Dedifferentiated amniotic fluid mesenchymal stem cell (primary cell): ENCODE results near the gene WTAP.
"Not testable (repeated sequence)": the region's sequence is repeated elsewhere in the genome, so short reads cannot be mapped to it uniquely, and the experiment has no call there.

ENCODE experiments used
- DNase-seq: peaks from one replicate; pipeline ENCODE4 v3.0.0-alpha.2; 2016; ENCODE audit errors: extremely low spot score

The WTAP gene

DNA sequence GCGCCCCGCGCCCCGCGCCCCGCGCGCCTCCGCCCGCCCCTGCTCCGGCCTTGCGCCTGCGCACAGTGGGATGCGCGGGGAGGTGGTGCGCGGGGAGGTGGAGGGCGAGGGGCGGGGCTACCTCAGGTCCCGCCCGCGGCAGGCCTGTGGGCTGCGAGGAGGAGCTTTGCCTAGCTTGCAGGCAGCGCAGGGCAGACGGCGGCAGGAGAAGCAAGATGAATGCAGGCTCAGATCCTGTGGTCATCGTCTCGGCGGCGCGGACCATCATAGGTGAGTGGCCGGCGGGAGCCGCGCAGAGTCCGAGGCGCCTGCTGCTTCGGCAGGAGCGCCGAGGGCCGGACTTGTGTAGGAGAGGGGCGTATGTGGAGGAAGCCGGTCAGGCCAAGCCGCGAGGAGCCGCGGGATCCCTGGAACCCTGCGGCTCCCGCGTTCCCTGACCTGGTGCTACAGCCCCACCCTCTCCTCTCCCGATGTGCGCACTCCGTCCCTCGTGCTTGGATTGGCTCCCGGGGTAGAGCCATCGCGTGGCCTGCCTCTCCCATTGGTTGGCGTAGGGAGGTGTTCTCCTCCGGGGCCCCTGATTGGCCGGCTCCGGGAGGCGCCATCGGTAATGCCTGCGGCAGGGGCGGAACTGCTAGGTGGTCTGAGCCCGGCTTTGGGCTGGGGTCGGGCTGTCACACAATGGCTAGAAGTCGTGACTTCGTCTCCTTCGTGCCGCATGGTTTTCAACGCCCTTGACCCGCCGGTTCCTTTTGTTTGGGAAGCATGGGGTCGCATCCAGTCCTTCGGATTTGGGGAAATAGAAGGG, 34.8 kb downstream of the WTAP start, which contains the start of gene ACAT2:
Gene ACAT2, plus strand, starts transcription at position 173 of the 808 bp plus-strand sequence. Its CDS starts 43 bp downstream, at position 216.
- peak; percentile 92 for DNase-seq

DNA sequence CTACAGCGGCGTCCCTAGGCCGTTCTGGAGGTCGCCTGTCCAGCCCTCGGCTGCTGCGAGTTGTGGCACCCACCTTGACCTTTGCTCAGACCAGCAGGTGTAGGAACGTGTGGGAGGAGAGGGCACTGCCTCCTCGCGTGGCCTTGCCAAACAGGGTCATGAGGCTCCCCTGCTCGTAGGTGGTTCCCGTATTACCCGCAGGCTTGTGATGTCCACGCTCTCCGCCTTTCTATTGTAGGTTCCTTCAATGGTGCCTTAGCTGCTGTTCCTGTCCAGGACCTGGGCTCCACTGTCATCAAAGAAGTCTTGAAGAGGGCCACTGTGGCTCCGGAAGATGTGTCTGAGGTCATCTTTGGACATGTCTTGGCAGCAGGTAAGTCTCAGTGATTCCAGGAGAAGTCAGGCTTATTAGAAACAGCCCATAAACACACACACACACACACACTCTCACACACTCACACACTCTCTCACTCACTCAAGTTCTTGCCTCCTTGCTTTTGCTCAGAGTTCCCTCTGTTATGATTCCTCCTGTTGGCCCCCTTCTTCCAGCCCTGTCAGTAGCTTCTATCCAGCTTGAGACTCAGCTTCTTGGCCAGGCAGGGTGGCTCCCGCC, 35.5 kb downstream of the WTAP start:
- no peak for DNase-seq

DNA sequence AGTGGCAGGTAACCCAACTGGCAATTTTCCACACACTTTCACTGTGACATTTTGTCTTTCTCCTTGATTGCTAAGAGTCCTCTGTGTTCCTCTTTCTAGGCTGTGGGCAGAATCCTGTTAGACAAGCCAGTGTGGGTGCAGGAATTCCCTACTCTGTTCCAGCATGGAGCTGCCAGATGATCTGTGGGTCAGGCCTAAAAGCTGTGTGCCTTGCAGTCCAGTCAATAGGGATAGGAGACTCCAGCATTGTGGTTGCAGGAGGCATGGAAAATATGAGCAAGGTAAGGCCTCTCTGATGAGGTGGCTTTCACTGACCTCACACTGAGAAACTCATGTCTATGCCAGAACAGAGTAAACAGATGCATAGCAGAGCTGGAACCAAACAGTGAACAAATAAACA, 39.6 kb downstream of the WTAP start:
- no peak for DNase-seq

DNA sequence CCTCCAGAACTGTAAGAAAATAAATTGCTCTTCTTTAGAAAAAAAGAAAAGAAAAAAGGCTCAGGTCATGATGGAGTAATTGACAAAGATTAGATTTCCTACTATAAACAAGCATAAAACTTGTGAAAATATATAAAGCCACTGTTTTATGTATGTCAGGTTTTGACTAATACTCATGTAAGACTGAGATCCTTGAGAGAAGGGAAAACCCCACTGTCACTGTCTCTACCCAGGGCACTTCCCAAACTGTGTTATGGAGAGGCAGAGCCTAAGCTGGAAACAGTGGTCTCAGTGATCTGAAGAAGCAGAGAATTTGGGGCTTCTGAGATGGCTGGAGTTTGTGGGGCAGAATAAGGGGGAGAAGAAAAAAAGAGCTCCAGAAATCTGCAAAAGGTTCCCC, 42.2 kb downstream of the WTAP start:
- DNase-seq: no peak

DNA sequence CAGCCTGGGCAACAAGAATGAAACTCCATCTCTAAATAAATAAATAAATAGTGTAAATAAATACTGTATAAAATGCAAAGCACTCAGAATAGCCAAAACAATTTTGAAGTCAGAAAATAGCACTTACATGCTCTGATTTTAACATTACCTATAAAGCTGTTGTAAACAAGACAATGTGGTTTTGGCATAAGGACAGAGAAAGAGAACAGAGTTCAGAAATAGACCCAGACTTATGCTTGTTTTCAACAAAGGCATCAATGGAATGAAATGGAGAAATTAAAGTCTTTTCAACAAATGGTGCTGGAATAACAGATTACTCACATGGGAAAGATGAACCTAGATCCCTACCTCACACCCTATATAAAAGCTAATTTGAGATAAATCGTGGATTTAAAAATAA, 44.9 kb downstream of the WTAP start:
- DNase-seq: no peak

DNA sequence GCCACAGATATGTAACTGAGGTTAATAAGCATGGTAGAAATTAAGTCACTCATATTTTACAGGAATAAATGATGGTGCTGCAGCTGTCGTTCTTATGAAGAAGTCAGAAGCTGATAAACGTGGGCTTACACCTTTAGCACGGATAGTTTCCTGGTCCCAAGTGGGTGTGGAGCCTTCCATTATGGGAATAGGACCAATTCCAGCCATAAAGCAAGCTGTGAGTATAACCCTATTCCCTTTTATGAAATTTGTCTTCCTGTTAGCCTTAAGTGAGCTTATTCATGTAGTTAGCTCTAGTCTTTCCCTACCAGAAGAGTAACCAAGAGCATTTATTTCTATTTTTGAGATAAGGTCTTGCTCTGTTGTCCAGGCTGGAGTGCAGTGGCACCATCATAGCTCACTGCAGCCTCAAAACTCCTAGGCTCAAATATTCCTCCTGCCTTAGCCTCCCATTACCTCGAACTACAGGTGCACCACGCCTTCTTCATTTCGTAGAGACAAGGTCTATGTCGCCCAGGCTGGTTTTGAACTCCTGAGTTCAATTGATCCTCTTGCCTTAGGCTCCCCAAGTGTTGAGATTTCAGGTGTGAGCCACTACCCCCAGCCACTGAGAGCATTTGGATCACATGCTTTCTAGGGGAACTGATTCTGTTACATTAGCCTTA, 50.1 kb downstream of the WTAP start:
- no peak for DNase-seq

DNA sequence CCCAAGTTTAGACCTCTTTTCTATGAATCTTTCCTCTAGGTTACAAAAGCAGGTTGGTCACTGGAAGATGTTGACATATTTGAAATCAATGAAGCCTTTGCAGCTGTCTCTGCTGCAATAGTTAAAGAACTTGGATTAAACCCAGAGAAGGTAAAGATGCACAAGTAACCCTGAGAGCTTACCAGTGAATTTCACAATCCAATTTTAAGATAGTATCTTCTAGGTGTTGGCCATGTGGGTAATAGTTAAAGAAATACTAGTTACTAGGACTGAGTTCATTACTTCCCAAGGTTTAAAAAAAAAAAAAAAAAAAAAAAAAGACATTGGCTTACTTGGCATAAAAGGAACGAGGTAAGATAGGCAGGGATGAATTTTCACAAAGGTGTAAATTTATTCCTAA, 50.8 kb downstream of the WTAP start:
- DNase-seq: no peak

DNA sequence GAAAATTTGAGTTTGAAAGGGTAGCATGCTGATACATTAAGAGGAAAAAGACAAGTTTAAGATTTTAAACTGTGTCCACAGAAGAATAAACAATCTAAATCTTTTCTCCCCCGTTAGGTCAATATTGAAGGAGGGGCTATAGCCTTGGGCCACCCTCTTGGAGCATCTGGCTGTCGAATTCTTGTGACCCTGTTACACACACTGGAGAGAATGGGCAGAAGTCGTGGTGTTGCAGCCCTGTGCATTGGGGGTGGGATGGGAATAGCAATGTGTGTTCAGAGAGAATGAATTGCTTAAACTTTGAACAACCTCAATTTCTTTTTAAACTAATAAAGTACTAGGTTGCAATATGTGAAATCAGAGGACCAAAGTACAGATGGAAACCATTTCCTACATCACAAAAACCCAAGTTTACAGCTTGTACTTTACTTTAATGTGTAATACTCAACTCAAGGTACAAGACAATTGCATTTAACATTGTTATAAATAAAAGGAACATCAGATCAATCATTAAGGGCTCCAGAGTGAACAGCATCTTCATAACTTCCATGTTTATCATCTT, 51.3 kb downstream of the WTAP start:
- DNase-seq: no peak

DNA sequence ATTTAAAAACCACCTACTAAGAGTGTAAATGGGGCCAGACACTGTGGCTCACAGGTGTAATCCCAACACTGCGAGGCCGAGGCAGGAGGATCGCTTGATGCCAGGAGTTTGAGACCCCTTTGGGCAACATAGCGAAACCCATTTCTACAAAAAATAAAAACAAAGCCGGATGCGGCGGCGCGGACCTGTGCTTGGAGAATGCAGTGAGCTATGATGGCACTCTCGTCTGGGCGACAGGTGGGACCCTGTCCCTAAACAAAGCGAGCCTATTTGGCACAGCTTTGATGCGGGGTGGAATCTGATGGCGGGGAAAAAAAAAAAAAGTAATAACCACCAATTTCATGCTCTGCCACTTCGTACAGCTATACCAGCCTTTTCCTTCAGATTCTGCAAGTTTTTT, 61.0 kb downstream of the WTAP start:
- no peak for DNase-seq

DNA sequence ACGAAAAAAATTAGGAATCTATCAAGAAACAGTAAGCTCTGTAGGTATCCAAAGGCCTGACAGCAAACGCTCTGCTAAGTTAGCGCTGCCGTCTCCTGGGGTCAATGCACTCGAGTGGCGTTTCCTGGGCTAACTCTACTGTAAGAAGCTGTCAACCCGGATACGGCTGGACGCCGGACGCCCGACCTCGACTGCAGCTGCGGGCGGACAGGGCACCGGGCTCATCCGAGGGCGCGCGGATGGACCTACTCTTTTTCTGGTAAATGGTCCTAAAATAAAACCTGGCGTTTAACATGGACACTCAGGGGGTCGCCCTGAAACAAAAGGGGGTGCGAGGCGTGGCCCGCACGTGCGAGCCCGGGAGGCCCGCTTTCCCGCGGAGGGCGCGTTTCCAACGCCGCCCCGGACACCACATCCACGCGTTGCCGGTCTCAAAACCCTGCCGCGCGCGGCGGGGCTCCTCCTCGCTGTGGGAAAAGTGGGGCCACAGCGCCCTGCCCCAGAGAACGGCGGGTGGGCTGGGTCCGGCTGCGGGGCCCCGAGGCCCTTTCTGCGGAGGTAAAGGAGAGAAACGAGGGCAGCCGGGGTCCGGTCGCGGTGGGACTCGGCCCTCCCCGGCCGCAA, 61.6 kb downstream of the WTAP start:
- DNase-seq: no peak

DNA sequence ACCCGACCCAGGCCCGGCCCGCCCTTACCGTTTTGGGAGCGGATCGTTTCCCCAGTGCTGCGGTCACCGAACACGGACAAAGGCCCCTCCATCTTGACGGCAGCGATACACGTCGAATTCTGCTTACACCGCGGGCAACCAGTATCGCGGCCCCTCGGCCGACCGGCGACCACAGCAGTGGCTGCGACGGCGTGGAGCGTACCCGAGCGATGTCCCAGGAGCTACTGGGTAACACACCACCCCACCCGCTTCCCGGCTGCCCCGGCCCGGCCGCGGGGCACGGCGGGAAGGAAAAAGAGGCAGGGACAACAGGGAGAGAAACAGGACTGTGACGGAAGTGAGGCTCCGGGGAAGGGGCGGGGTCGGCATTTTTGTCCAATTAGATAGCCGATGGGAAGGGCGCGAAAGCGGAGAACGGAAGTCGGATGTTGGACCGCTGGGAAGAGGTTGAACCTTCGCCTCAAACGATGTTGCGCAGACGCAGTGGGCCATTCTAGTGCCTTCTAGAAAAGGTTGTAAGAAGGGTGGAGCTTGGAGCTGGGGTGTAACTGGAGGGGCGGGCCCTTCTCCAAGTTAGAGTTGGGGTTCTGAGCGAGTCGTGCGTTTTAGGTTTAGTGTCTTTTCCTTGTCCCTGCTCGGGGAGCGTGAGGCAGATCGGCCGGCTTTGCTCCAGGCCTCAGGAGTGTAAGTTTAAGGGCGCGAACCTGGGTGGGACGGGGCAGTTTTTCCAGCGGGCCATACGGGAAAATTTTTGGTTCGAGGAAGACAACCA, 62.3 kb downstream of the WTAP start, which contains the start of gene TCP1:
Gene TCP1, minus strand, starts transcription at position 226 of the 772 bp plus-strand sequence. Its CDS starts 134 bp downstream, at position 92.
- peak; percentile 100 for DNase-seq

DNA sequence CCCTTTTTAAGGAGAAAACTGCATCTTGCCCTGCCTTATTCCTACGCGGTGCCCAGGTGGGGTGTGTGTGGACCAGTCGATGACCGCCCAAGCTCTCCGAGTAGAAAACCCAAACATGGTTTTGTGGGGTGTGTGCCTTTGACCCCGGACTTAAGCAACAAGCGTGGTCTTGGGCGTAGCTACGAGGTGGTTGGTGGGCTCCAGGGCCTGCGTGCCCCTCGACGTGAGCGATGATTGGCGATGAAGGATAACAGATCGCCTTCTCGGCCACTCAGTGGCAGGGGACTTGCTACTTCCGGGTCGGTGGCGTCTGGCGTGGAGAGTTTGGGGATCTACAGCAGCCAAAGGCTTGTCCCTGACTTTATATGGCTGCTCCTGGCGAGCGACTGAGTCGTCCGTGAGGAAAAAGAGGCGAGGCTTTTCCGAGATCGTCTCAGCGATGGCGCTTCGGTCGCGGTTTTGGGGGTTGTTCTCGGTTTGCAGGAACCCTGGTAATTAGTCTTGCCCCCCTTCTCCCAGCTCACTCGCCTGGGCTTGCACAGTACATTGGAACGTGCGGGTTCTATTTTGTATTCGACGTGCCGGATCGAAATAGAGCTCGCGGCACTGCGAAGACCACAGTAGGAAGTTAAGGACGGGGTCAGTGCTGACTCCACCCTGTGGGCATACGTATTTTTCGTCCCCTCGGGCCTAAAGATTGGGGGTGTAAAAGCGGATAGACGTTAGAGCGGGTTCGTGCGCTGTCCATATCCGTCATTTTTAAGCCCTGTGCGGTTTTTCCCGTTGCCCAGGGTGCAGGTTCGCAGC, 63.0 kb downstream of the WTAP start, which contains the start of gene MRPL18:
Gene MRPL18, plus strand, starts transcription at position 319 of the 807 bp plus-strand sequence. Its CDS starts 121 bp downstream, at position 440.
- DNase-seq: peak; percentile 97

DNA sequence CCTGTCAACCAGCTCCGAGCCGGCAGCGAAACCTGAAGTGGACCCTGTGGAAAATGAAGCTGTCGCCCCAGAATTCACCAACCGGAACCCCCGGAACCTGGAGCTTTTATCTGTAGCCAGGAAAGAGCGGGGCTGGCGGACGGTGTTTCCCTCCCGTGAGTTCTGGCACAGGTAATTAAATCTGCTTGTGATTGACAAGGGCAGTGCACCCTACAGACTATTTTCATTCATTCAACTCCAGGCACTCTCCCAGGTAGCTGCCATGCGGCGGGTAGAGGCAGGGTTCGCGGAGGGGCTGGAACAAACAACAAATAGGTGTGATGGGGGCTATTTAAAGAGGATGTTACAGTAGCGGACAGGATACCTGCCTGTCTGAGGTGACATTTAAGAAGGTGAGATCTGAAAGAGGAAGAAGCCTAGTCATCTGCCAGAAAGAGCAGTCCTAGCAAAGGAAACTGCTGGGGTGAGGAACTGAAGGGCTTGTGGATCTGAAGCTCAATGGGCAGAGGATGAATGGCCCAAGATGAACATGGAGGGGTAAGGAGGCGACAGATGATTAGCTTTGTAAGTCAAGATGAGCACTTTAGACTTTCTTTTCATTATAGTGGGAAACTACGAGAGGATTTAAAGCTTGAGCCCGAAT, 63.8 kb downstream of the WTAP start:
- no peak for DNase-seq

DNA sequence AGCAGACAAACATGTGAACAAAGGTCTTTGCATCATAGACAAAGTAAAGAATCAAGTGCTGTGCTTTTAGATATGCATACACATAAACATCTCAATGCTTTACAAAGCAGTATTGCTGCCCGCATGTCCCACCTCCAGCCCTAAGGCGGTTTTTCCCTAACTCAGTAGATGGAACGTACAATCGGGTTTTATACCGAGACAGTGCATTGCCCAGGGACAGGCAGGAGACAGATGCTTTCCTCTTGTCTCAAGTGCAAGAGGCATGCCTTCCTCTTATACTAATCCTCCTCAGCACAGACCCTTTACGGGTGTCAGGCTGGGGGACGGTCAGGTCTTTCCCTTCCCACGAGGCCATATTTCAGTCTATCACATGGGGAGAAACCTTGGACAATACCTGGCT, 67.7 kb downstream of the WTAP start:
- not testable (repeated sequence) for DNase-seq

DNA sequence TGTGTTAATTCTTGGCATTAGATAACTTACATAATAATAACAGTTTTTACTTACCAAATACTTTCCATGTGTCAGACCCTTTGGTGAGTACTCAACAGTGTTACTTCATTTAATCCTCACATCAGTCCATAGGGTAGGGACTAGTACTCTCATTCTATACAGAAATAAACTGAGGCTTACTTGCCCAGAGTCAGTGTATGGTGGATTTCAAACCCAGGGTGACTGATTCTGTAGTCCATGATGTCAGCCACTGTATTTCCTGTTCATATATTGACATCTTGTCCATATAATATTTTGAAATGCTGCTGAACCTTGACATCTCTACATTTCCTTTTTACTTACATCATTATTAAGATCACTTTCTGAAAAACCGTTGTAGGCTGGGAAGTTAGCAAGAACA, 70.2 kb downstream of the WTAP start:
- no peak for DNase-seq

DNA sequence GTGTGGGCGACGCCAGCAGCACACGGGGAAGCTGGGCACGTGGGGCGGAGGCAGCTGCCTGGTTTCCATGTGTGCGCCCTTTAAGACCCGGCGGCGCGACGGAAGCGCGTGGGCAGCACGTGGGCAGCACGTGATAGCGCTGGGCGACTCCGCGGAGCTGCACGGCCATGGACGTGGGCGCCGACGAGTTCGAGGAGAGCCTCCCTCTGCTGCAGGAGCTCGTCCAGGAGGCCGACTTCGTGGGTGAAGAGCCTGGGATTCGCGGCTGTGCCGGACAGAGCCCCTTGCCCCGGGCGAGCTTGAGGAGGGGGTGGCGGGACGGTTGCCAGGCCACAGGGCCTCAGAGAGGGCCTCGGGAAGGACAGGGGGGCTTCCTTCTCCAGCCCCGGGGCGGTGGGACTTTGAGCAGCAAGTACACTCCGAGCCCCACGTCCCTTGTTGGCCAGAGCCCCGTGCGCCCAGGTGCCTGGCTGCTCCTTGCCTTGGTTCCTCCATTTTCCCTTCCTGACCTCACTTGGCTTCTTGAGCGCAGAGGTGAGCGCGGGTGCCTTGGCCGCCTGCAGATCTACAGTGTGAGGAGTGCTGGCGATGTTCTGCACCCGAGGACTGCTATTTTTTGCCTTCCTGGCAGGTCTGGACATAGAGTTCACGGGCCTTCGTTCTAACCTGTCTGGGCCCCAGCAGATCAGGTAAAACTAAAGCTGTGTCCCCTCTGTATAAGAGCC, 73.0 kb downstream of the WTAP start, which contains the start of gene PNLDC1:
Gene PNLDC1, plus strand, starts transcription at position 136 of the 725 bp plus-strand sequence. Its CDS starts 32 bp downstream, at position 168.
- no peak for DNase-seq

DNA sequence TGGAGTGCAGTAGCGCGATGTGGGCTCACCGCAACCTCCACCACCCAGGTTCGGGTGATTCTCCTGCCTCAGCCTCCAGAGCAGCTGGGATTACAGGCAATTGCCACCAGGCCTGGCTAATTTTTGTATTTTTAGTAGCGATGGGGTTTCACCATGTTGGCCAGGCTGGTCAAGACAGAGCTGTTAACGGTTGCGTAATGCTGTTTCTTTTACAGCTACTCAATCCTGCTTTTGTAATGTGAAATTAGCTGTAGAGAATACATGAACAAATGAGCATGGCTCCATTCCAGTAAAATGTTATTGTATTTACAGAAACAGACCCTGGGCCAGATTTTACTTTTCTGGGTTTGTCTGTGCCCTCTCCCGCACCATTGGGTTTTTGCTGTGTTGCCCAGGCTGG, 74.6 kb downstream of the WTAP start:
- no peak for DNase-seq

DNA sequence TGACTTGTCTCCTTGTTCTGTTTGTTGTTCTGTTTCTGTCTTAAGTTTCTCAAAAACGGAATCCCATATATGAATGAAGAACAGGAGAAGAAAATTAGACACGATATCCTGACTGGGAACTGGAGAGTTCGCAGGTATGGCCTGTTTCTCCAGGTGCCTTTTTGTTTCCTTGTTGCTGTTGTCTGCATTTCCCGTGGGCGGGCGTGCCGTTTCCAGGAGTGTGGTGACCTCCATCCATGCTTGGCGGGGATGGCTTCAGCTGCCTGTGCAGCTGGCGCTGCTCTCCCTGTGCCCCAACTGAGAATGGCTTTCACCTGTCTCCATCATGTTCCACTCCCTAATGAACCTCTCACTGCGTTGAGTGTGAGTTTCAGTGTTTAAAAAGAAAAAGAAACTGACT, 77.2 kb downstream of the WTAP start:
- DNase-seq: no peak
